ENCODE measurements around the gene DOCK1.

DOCK1 gene

DNA sequence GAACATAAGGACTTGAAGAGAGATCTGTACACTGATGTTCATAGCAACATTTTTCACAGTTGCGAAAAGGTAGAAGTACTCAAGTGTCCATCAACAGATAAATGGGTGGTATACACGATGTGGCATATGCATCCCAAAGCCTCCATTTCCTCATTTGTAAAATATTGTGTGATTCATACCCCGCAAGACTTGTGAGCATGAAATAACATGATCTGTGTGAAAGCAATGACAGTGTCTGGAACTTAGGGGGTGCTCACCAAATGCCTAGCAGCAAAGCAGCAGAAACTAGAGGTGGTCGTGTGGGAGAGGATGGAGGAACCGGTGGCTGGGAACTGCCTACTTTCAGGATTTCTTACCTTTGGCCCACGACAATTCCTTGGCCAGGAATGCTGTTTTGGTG lies 426.5 kb downstream of the DOCK1 start:
- no peak for FAIRE-seq

GRCh38 chr10:127332631-127333030 lies 427.4 kb downstream of the DOCK1 start:
- FAIRE-seq = no peak

GRCh38 chr10:127337801-127338200 lies 432.6 kb downstream of the DOCK1 start:
- FAIRE-seq = no peak

DNA sequence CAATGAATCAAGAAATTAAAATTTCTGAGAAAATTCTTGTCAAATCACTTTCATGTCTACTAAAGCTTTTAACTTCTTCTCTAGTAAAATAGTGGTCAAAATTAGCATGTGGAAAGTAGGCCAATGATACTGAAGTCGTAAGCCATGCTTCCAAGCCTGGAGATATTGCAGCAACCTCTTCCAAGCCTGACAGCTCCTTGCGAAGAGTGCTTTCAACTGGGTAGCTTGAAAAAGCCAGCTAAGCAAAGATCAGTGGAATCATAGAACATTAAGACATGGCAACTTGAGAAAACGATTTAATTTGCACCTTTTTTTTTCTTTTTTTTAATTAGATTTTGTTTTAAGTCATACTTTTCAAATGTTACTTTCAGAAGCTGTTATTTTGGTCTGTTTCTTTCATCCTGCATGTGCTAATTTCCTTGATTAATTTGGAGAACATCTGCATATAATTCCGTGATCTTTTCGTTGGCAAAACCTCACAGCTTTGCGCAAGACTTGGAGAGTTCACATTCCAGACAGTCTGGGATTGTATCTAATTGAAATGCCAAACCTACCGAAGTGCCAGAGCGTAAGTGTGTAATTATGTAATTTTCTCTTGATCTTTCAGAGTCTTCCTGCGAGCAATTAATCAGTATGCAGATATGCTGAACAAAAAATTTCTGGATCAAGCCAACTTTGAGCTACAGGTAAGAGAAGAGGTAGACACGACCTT lies 433.3 kb downstream of the DOCK1 start:
- no peak for FAIRE-seq

GRCh38 chr10:127343821-127344220 lies 438.6 kb downstream of the DOCK1 start:
- no peak for FAIRE-seq

DNA sequence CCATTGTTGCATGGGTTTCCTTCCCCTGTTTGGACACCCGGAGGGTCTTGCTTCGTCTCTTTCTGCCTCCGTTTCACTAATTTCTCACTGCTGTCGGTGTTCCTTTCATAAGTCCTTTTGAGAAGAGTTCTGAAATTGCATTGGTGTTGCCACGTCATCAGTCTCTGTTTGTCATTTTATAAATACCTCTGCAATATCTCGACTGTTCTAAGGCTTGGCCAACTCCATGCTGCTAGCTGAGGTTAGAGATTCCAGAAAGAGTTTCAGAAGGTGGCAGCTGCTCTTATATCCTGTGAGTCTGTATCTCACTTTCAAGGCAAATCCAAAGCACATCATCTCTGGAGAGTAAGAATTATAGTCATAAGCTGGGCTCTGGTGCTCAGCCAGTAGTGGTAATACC lies 439.1 kb downstream of the DOCK1 start:
- FAIRE-seq = no peak

- FAIRE-seq = no peak
These were observed 440.2 kb downstream of the DOCK1 start for GRCh38 chr10:127345231-127345965.

DNA sequence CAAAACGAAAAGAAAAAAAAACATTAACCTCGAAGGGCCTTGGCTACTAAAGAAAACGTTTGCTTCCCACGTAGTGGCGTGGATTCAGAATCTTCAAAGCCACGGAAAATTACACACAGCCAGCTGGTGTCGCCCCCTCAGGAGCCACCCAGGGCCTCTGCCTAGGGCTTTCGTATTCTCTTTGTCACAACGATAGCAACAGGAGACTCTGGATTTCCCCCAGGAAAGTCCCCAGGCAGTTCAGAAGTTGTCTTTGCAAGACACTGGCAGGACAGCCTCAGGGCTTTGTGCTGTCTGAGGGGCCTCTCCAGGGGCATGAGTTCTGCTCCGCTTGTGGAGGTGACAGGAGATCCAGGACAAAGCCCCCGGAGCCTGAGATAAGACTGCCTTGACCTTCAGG lies 441.4 kb downstream of the DOCK1 start:
- FAIRE-seq = no peak

GRCh38 chr10:127347202-127347959 lies 442.2 kb downstream of the DOCK1 start:
- no peak for FAIRE-seq

GRCh38 chr10:127349737-127350136 lies 444.5 kb downstream of the DOCK1 start:
- no peak for FAIRE-seq

DNA sequence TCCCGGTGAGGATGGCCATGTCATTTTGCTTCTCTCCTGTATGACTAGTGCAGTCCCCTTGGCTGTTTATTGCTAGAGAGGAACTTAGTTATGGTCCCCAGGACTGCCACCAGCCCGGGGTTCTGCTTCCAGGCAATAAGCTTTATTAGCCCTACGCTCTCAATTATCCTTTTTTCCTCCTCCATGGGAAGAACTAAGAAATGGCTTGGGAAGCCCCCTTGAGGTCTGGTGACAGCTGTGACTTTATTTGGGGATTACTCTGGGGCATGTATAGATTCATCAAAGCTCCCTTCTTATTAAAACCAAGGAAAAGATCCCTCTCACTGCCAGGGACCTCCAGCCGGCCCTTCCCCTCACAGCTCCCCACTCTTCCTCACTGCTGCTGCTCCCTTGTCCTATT lies 446.3 kb downstream of the DOCK1 start:
- FAIRE-seq = no peak

DNA sequence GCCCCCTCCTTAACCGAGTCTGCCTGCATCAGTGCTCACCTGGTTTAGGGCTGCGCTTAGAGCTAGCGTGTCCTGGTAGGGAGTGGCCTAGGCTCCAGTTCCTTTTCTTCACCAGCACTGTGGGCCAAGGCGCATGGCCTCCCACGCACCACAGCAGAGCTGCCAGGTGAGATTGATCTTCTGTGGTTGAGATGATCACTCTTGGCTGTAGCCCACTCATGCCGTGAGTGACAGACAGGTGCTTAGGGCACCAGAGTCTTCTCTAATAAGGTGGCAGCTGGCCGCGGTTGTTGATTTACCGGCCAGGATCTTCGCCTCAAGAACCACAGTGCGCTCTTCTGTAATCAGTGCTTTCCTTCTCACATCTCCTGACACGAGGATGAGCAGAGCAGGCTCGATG lies 448.3 kb downstream of the DOCK1 start:
- FAIRE-seq = no peak

DNA sequence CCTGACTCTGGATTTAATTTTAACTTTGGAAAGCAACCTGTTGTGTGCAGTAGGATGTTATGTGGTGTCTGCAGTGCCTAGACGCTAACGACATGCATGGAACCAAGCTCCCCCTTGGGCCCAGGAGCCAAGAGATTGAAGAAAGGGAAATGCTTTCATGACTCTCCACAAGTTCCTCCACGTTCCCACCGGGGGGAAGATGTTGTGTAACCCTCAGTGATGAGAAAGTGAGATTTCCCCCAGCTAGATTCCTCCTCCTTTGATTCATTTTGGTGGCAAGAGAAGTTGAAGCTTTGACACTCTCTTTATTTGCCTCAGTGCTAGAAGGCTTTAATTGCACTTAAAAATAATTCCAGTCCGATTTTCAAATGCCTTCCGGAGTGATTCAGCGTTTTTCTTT lies 449.0 kb downstream of the DOCK1 start:
- no peak for FAIRE-seq

DNA sequence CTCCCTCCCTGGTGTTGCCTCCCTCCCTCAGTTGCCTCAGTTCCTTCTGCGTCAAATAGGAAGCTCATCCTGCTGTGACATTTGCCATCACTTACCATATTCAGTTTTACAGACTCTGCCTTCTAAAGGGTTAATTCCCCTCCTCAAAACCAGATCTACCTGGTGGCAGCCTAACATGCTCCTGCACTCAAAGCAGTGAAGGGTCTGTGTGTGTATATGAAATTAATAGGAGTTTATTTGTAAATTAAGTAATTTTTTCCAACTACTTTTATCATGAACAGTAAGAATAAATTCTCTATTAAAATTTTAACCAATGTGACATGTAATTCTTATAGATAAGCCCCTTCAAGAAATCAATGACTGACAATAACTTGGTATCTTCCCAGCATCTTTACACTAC lies 449.8 kb downstream of the DOCK1 start:
- FAIRE-seq = no peak

DNA sequence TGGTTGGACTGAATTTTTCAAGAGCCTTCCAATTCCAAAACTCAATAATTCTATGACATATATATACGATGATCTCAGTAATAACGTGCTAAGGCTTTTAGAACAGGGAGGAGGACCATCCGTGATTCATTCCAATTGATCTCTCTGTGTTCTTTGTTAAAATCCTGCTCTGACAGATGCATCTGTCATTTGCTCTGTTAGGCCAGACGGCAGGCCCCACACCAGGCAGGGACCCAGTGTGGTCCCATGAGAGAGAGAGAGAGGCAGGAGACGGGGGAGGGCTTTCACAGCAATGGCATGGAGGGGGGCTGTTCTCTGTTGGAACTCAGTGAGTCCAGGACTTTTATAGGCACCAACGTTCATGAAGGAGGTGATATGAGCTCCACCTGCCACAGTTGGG lies 451.1 kb downstream of the DOCK1 start:
- FAIRE-seq = no peak

DNA sequence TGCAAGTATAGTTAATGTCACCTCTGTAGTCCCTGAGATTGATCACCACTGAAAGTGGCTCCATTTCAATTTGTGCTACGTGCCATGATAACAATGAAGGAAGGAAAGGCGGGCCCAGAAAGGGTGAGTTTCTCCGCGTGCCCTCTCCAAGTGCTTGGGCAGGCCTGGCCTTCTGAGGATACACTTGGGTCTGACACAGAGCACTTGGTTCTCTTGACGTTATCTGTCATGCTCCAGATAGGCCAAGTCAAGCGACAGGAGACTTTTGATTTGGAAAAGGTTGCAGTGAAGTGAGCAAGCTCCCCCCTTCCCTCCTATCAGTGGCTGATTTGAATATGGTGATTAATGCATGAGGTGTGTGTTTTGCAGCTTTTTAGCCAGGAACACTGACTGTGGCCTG lies 452.0 kb downstream of the DOCK1 start:
- no peak for FAIRE-seq

GRCh38 chr10:127358337-127358736 lies 453.1 kb downstream of the DOCK1 start:
- no peak for FAIRE-seq

- no peak for FAIRE-seq
These were observed 458.8 kb downstream of the DOCK1 start for GRCh38 chr10:127364034-127364433.

GRCh38 chr10:127368101-127368500 lies 462.9 kb downstream of the DOCK1 start:
- no peak for FAIRE-seq

GRCh38 chr10:127368929-127369328 lies 463.7 kb downstream of the DOCK1 start:
- FAIRE-seq = no peak

- FAIRE-seq = no peak
These were observed 465.4 kb downstream of the DOCK1 start for GRCh38 chr10:127370601-127371000.

GRCh38 chr10:127372361-127372760 lies 467.1 kb downstream of the DOCK1 start:
- FAIRE-seq = no peak

GRCh38 chr10:127374074-127374680 lies 468.9 kb downstream of the DOCK1 start:
- no peak for FAIRE-seq

- no peak for FAIRE-seq
These were observed 469.7 kb downstream of the DOCK1 start for GRCh38 chr10:127374901-127375300.
